Measurements from ENCODE around the gene CEP63. TPM values are rescaled to one million over a fixed set of nuclear protein-coding genes. Genes with fewer than 3 reads are reported as not detected.

The CEP63 gene
- total and polyA plus RNA-seq, 9 of the 15 experiments (the other 6 are each of a cell fraction or from before 2014, with no cell fraction given), result 5.1 to 17.8 (median 10.6) TPM

DNA sequence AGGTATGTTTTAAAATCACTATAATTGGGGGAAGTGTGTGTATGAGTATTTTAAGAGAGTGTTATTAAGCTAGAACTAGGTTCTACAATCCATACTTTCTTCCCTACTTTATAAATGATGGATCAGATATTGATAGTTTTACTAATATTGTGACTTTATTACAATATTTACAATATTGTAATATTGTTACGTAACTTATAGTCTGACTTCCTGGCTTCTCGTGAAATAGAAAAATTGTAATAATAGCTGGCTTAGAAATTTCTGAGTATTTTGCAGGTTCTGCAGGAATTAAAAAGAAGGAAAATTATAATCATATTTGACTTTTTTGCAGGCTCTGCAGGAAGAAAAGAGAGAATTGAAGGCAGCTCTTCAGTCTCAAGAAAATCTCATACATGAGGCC, 60.0 kb downstream of the CEP63 start:
- TF ChIP-seq CUX1 (CRISPR knock-in tag; IDR thresholded peaks at IDR 0.05), result no peak
- Histone ChIP-seq H3K79me2 (ENCODE audit: control insufficient read depth, insufficient read depth, low read length) (no peaks in the 10 kb centered on the region), H4K20me1 (replicated peaks; ENCODE audit: control insufficient read depth, insufficient read depth, low read length) (no peaks in the 10 kb centered on the region), H3K4me1 (replicated peaks in 1 of 2; ENCODE audit: control insufficient read depth in 2 of 2, insufficient read depth in 2 of 2, low read length in 2 of 2) (no peaks in the 10 kb centered on the region), H3K9me3 (replicated peaks; ENCODE audit: control insufficient read depth, insufficient read depth, low read depth, low read length) (no peaks in the 10 kb centered on the region), H3K9ac (ENCODE audit: insufficient read depth in 1 of 2, low read depth in 2 of 2, low read length in 2 of 2) (no peak overlapping the region), H3K27me3 (ENCODE audit: control insufficient read depth in 2 of 2, insufficient read depth in 2 of 2, low read length in 2 of 2) (no peaks in the 10 kb centered on the region), H3K9me1 (ENCODE audit: control insufficient read depth, insufficient read depth, low read length) (no peaks in the 10 kb centered on the region), H3K36me3 (ENCODE audit: control insufficient read depth, insufficient read depth, low read length) (no peaks in the 10 kb centered on the region), H2AFZ (ENCODE audit: low read depth, low read length) (no peak overlapping the region), H3K27ac (ENCODE audit: extremely low read depth, low read depth, low read length) (no peak overlapping the region), H3K4me3 (no peak overlapping the region), H3K4me2 (ENCODE audit: insufficient read depth, low read length) (no peak overlapping the region)
- WGBS (ENCODE audit: insufficient coverage, low coverage, missing lambda C conversion rate), result 100% methylated on average over 2 of the region's 2 CpGs
- POLR2A ChIA-PET, result interaction anchor here (0.5 to 0.7 kb wide), 2 partner anchors 68 to 353 kb away, joined by 3 read pairs; no protein-coding TSS in a partner anchor
- BruUV-seq (replicated peaks), result no TSS peak
- FAIRE-seq (no peak), ATAC-seq (no peak), DNase-seq (ENCODE audit: extremely low read depth in 1 of 4, low spot score in 3 of 4) (no peak)
- intact Hi-C loops (cut with micrococcal nuclease) (no loop called here), in situ Hi-C loops (cut with MboI) (no loop called here)
- CTCF ChIA-PET (ENCODE audit: low intra/inter-chr PET ratio), result no interaction called here
